ENCODE measurements around the gene CENPC. TPM values are rescaled to one million over a fixed set of nuclear protein-coding genes. Genes with fewer than 3 reads are reported as not detected.
"Not testable (repeated sequence)": the region's sequence is repeated elsewhere in the genome, so short reads cannot be mapped to it uniquely, and the experiment has no call there.

Gene CENPC
- total RNA-seq, 1 experiment from 2014 or later, result 9.5 TPM

GRCh38 chr4:67555447-67555846, 10.1 kb upstream of the CENPC start:
- DNase-seq (ENCODE audit: low read depth, low spot score), result no peak
- in situ Hi-C loops (cut with HindIII; ENCODE audit: low pct_unique_long_range_greater_than_20kb, low sequenced_read_pairs), result no loop called here

GRCh38 chr4:67554096-67554495, 8.8 kb upstream of the CENPC start:
- in situ Hi-C loops (cut with HindIII; ENCODE audit: low pct_unique_long_range_greater_than_20kb, low sequenced_read_pairs), result no loop called here
- DNase-seq (ENCODE audit: low read depth, low spot score), result no peak

GRCh38 chr4:67552146-67552792, 7.0 kb upstream of the CENPC start:
- DNase-seq (ENCODE audit: low read depth, low spot score); in situ Hi-C loops (cut with HindIII; ENCODE audit: low pct_unique_long_range_greater_than_20kb, low sequenced_read_pairs): not testable (repeated sequence)

- DNase-seq (ENCODE audit: low read depth, low spot score), result no peak
- in situ Hi-C loops (cut with HindIII; ENCODE audit: low pct_unique_long_range_greater_than_20kb, low sequenced_read_pairs), result no loop called here
These were observed 5.6 kb upstream of the CENPC start for GRCh38 chr4:67550857-67551256.

GRCh38 chr4:67550451-67550850, 5.1 kb upstream of the CENPC start:
- in situ Hi-C loops (cut with HindIII; ENCODE audit: low pct_unique_long_range_greater_than_20kb, low sequenced_read_pairs), result no loop called here
- no peak for DNase-seq (ENCODE audit: low read depth, low spot score)

GRCh38 chr4:67549123-67549522, 3.8 kb upstream of the CENPC start:
- in situ Hi-C loops (cut with HindIII; ENCODE audit: low pct_unique_long_range_greater_than_20kb, low sequenced_read_pairs), result no loop called here
- DNase-seq (ENCODE audit: low read depth, low spot score), result peak; percentile 44

- in situ Hi-C loops (cut with HindIII; ENCODE audit: low pct_unique_long_range_greater_than_20kb, low sequenced_read_pairs), result no loop called here
- DNase-seq (ENCODE audit: low read depth, low spot score), result no peak
These were observed 1.7 kb upstream of the CENPC start for GRCh38 chr4:67546971-67547370.

GRCh38 chr4:67546004-67546356, 677 bp upstream of the CENPC start:
- DNase-seq (ENCODE audit: low read depth, low spot score), result peak; percentile 6
- in situ Hi-C loops (cut with HindIII; ENCODE audit: low pct_unique_long_range_greater_than_20kb, low sequenced_read_pairs), result no loop called here

GRCh38 chr4:67542076-67542475, 3.2 kb downstream of the CENPC start:
- in situ Hi-C loops (cut with HindIII; ENCODE audit: low pct_unique_long_range_greater_than_20kb, low sequenced_read_pairs), result no loop called here
- DNase-seq (ENCODE audit: low read depth, low spot score), result no peak

GRCh38 chr4:67539830-67540229, 5.5 kb downstream of the CENPC start:
- in situ Hi-C loops (cut with HindIII; ENCODE audit: low pct_unique_long_range_greater_than_20kb, low sequenced_read_pairs), result no loop called here
- DNase-seq (ENCODE audit: low read depth, low spot score), result no peak

GRCh38 chr4:67535280-67535840, 9.9 kb downstream of the CENPC start:
- in situ Hi-C loops (cut with HindIII; ENCODE audit: low pct_unique_long_range_greater_than_20kb, low sequenced_read_pairs), result no loop called here
- no peak for DNase-seq (ENCODE audit: low read depth, low spot score)

GRCh38 chr4:67533112-67533511, 12.2 kb downstream of the CENPC start:
- in situ Hi-C loops (cut with HindIII; ENCODE audit: low pct_unique_long_range_greater_than_20kb, low sequenced_read_pairs), result no loop called here
- no peak for DNase-seq (ENCODE audit: low read depth, low spot score)

- in situ Hi-C loops (cut with HindIII; ENCODE audit: low pct_unique_long_range_greater_than_20kb, low sequenced_read_pairs); DNase-seq (ENCODE audit: low read depth, low spot score): not testable (repeated sequence)
These were observed 12.9 kb downstream of the CENPC start for GRCh38 chr4:67532397-67532796.

- DNase-seq (ENCODE audit: low read depth, low spot score), result no peak
These were observed 13.8 kb downstream of the CENPC start for GRCh38 chr4:67531379-67531962.

GRCh38 chr4:67524140-67524539, 21.2 kb downstream of the CENPC start:
- in situ Hi-C loops (cut with HindIII; ENCODE audit: low pct_unique_long_range_greater_than_20kb, low sequenced_read_pairs); DNase-seq (ENCODE audit: low read depth, low spot score): not testable (repeated sequence)

More at GRCh38 chr4:67531379-67531962, 13.8 kb downstream of the CENPC start:
- in situ Hi-C loops (cut with HindIII; ENCODE audit: low pct_unique_long_range_greater_than_20kb, low sequenced_read_pairs), result no loop called here

- in situ Hi-C loops (cut with HindIII; ENCODE audit: low pct_unique_long_range_greater_than_20kb, low sequenced_read_pairs), result no loop called here
- no peak for DNase-seq (ENCODE audit: low read depth, low spot score)
These were observed 22.2 kb downstream of the CENPC start for GRCh38 chr4:67522851-67523671.

- no peak for DNase-seq (ENCODE audit: low read depth, low spot score)
- in situ Hi-C loops (cut with HindIII; ENCODE audit: low pct_unique_long_range_greater_than_20kb, low sequenced_read_pairs), result no loop called here
These were observed 23.1 kb downstream of the CENPC start for GRCh38 chr4:67522230-67522629.

GRCh38 chr4:67521506-67521905, 23.8 kb downstream of the CENPC start:
- in situ Hi-C loops (cut with HindIII; ENCODE audit: low pct_unique_long_range_greater_than_20kb, low sequenced_read_pairs), result no loop called here
- DNase-seq (ENCODE audit: low read depth, low spot score), result no peak

Data from SK-MEL-5 (cell line).